Measurements from ENCODE around the gene CHST11. TPM values are rescaled to one million over a fixed set of nuclear protein-coding genes. Genes with fewer than 3 reads are reported as not detected.

Gene CHST11
- total RNA-seq, 1 experiment from 2014 or later: 6.7 TPM

- H4K5ac ChIP-seq (ENCODE audit: insufficient read length, low read depth, low read length): no peak overlapping the region
- H4K8ac ChIP-seq (replicated peaks; ENCODE audit: insufficient read length, low read depth, low read length): no peak overlapping the region
- peaks cover 0 to 4% of the 10 kb centered on the region in 2 experiments; a peak in 1 of 5 replicates for H3K9me3 Mint-ChIP-seq
- no peak overlapping the region for H2BK120ac ChIP-seq (ENCODE audit: low read depth, low read length, poor library complexity, severe bottlenecking)
- H3K4me2 ChIP-seq (ENCODE audit: insufficient read depth, insufficient read length, low read length): no peak overlapping the region
- H2BK5ac ChIP-seq (ENCODE audit: insufficient read length, low read length): no peak overlapping the region
- no peak overlapping the region for H3K4ac ChIP-seq (ENCODE audit: low read depth, low read length)
- no peaks in the 10 kb centered on the region for H3K23me2 ChIP-seq (ENCODE audit: insufficient read length, low read depth, low read length, poor library complexity, severe bottlenecking)
- peaks cover 0 to 2% (median 0%) of the 10 kb centered on the region in 3 experiments; a peak in 1 of 7 replicates for H3K36me3 Mint-ChIP-seq (ENCODE audit: insufficient read depth in 1 of 3, low read depth in 3 of 3)
- no peak overlapping the region for H3K14ac ChIP-seq (ENCODE audit: insufficient read depth, low read length)
- H3K4me3 Mint-ChIP-seq: no peak overlapping the region
- H4K20me1 ChIP-seq (ENCODE audit: control insufficient read depth, insufficient read depth, insufficient read length): no peaks in the 10 kb centered on the region
- H3K27ac ChIP-seq (ENCODE audit: insufficient read length, low read depth, low read length): no peak overlapping the region
- H3K56ac ChIP-seq (ENCODE audit: insufficient read length, low read depth, low read length): no peak overlapping the region
- no peaks in the 10 kb centered on the region for H3K9me3 ChIP-seq (ENCODE audit: control insufficient read depth, low read depth, low read length)
- H3K23ac ChIP-seq (ENCODE audit: insufficient read length, low read depth, low read length): no peak overlapping the region
- H2BK12ac ChIP-seq (ENCODE audit: insufficient read length, low read depth, low read length): no peak overlapping the region
- no peak overlapping the region for H2AK5ac ChIP-seq (ENCODE audit: insufficient read length, low read length)
- no peak overlapping the region for H3K27ac Mint-ChIP-seq
- H4K91ac ChIP-seq (ENCODE audit: insufficient read length, low read depth, low read length): no peak overlapping the region
- no peaks in the 10 kb centered on the region for H3K79me1 ChIP-seq (ENCODE audit: insufficient read depth, low read depth, low read length, poor library complexity, severe bottlenecking)
- peaks cover 10% of the 10 kb centered on the region for H3K4me1 ChIP-seq (ENCODE audit: insufficient read depth, low read length)
- H2AFZ ChIP-seq (ENCODE audit: low read length): no peak overlapping the region
- no peak for DNase-seq
- no CpG with 5 or more reads among the region's 6 CpGs for WGBS (ENCODE audit: extremely low coverage, insufficient read length, low lambda C conversion rate)
- no peaks in the 10 kb centered on the region for H3K27me3 Mint-ChIP-seq (ENCODE audit: low read depth)
- H2BK20ac ChIP-seq (ENCODE audit: low read depth, low read length, poor library complexity, severe bottlenecking): no peak overlapping the region
- H3K4me1 Mint-ChIP-seq: peaks cover 29 to 35% of the 10 kb centered on the region in 2 experiments
- H3K79me2 ChIP-seq (ENCODE audit: insufficient read depth, low read length): no peaks in the 10 kb centered on the region
- H2BK15ac ChIP-seq (ENCODE audit: low read depth, low read length): no peak overlapping the region
- TF ChIP-seq, protein P1, sequence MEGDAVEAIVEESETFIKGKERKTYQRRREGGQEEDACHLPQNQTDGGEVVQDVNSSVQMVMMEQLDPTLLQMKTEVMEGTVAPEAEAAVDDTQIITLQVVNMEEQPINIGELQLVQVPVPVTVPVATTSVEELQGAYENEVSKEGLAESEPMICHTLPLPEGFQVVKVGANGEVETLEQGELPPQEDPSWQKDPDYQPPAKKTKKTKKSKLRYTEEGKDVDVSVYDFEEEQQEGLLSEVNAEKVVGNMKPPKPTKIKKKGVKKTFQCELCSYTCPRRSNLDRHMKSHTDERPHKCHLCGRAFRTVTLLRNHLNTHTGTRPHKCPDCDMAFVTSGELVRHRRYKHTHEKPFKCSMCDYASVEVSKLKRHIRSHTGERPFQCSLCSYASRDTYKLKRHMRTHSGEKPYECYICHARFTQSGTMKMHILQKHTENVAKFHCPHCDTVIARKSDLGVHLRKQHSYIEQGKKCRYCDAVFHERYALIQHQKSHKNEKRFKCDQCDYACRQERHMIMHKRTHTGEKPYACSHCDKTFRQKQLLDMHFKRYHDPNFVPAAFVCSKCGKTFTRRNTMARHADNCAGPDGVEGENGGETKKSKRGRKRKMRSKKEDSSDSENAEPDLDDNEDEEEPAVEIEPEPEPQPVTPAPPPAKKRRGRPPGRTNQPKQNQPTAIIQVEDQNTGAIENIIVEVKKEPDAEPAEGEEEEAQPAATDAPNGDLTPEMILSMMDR (conservative IDR thresholded peaks at IDR 0.05): no peak
- H3K18ac ChIP-seq (ENCODE audit: insufficient read length, low read depth, low read length): no peak overlapping the region
- no peaks in the 10 kb centered on the region for H3K27me3 ChIP-seq (ENCODE audit: insufficient read depth, low read length)
- H3K9ac ChIP-seq (ENCODE audit: extremely low read depth, insufficient read length, low read length): no peak overlapping the region
- H3T11ph ChIP-seq (ENCODE audit: low read length): no peak overlapping the region
These were observed 145.7 kb downstream of the CHST11 start for GRCh38 chr12:104602406-104602805.
